ENCODE results near the gene SRSF7.

- TF ChIP-seq CTCF (IDR thresholded peaks at IDR 0.05) (no peak), POLR2A (IDR thresholded peaks at IDR 0.05) (no peak)
Observed at GRCh38 chr2:38727661-38728060, 23.5 kb downstream of the SRSF7 start.
